HG03045 (cell line): ENCODE measurements around the gene CS.
"Not testable (repeated sequence)": the region's sequence is repeated elsewhere in the genome, so short reads cannot be mapped to it uniquely, and the experiment has no call there.

ENCODE experiments used
- ATAC-seq: cut with Tn5 transposase; IDR thresholded peaks from one replicate; pipeline ENCODE4 v1.9.1; 2021; ENCODE audit warnings: mild to moderate bottlenecking, moderate library complexity; ENCODE audit not compliant: unreplicated experiment

CS gene

GRCh38 chr12:56299853-56300643 is at the start of gene CS:
Gene CS, minus strand, starts transcription at chr12:56300330. Its CDS starts 129 bp downstream, at chr12:56300201.
- ATAC-seq = peak; percentile 95

DNA sequence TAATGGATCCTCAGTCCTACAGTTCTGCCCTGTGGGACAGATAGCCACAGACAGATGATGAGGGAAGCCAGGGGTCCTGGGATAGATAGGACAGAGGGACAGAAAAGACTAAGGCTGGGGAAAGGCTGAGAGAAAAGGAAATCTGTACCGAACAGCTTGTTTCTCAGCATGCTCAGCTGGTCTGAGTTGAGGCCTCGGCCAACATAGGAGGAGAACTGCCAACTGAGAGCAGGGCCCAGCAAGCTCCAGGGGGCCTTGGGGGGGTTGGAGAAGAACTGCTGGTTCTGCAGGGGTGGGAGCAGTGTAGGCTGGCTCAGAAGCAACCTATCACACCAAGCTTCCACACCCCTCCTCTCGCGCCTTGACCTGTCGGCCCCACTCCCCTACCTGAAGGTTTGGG is 48.6 kb upstream of the CS start:
- ATAC-seq = no peak

GRCh38 chr12:56347255-56347654 is 47.1 kb upstream of the CS start:
- ATAC-seq = not testable (repeated sequence)

DNA sequence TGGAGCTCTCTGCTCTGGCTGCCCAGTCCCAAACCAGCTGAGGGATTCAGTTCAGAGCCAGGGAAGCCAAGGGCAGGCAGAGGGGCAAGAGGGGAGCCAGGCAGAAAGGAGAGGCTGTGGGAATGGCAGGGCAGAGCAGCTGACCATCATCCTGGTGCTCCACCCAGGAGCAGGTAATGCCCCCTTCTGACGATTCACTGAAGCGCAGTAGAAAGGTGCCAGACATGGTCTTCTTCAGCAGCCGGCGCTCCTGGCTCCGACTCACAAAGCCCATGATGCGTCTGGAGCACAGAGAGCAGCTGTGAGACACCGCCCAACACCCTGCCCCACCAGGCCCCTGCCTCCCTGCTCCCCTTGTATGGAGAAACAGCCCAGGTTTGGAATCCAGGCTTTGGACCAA is 46.5 kb upstream of the CS start:
- ATAC-seq = no peak

GRCh38 chr12:56342290-56342689 is 42.2 kb upstream of the CS start:
- not testable (repeated sequence) for ATAC-seq

DNA sequence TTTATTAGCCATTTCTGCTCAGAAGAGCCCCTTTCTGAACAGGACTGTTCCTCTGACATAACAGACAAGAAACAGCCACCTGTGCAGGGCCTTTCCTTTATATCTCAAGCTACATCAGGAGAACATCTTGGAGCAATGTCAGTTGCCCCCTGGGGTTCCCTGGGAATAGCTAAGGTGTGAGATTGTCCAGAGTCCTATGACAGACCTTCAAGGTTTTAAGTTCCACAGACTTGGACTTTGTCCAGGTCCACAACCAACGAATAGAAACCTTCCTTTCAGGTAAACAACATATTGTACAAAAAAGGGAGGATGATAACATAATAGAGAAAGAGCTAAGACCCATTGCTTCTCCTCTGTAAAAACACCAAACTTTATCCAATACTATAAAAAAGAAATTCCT is 41.5 kb upstream of the CS start:
- ATAC-seq = no peak

DNA sequence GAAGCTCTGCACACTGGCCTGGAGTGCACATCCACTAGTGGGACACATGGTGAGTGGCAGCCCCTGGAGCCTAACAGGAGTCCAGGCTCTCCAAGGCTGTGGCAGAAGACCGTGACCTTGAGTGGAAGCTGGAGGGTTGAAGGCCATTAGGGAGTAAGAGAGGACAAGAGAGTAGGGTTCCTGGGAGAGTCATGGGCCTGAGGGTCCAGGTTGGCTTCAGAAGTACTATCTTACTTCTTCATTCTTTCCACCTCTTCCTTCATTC is 39.0 kb upstream of the CS start:
- no peak for ATAC-seq

- ATAC-seq = no peak
Observed at GRCh38 chr12:56338308-56339157, 38.4 kb upstream of the CS start, which contains the start of gene IL23A. Gene IL23A, plus strand, starts transcription at chr12:56338884. Its CDS starts 161 bp downstream, at chr12:56339045.

DNA sequence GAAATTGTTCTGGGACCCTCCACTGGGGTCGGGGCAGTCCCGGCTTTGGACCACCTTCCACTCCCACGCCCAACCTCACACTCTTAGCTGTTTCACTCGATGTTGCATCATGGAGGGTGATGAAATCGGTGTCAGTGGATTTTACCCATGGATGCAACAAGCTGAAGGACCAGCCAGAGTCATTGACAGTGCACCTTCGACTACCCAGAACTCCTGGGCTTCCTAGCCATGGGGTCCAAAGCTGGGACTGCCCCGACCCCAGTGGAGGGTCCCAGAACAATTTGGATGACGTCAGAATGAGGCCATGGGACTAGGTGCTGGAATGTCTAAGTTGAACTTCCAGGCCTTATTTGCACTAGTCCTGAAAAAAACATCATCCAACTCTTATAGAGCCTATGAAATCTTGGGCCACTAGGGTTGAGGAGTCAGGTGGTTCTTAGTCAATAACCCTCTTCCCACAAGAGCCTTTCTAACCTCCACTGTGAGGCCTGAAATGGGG is 37.7 kb upstream of the CS start:
- ATAC-seq = no peak

- ATAC-seq = no peak
Observed at GRCh38 chr12:56336361-56337167, 36.4 kb upstream of the CS start.

GRCh38 chr12:56335527-56335926 is 35.4 kb upstream of the CS start:
- ATAC-seq = not testable (repeated sequence)

GRCh38 chr12:56334490-56334793 is 34.3 kb upstream of the CS start:
- no peak for ATAC-seq

DNA sequence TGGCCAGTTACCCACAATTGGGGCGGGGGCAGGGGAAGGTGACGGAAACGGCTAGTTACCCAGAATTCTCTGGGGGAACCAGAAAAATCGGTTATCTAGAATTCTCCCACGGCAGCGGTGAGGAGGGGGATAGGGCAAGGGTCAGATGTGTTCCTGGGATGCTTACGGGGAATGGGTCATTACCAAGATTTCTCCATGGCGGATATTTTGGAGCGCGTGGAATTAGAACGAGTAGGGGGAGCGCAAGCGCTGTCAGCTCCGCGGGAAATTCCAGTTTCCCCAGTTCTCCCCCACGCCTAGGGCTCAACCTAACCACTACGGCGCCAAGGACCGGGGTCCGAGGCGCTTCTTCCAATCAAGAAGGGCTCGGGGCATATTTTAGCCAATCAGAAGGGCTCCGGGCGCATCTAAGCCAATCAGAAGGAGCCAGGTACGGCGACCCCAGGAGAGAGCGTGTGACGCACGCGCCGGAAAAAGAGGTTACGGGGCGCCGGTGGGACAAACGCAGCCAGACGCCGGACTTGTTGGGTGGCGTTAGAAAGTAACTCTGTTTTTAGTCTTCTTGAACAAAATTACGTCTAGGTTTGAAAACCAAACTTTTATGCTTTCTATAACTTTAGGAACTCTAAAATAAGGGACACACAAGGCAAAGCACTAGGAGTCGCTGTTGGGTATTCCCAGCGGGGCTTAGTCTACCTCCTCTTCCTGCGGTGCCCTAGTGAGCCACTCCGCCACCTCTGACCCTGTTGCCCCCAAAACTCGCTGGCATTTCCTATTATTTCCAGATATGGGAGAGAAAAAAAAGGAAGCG is 33.8 kb upstream of the CS start, which contains the start of gene PAN2:
TSS of gene PAN2 (minus strand) at position 322 of the 811 bp plus-strand sequence. CDS start 906 bp downstream, outside the sequence.
- peak; percentile 94 for ATAC-seq

DNA sequence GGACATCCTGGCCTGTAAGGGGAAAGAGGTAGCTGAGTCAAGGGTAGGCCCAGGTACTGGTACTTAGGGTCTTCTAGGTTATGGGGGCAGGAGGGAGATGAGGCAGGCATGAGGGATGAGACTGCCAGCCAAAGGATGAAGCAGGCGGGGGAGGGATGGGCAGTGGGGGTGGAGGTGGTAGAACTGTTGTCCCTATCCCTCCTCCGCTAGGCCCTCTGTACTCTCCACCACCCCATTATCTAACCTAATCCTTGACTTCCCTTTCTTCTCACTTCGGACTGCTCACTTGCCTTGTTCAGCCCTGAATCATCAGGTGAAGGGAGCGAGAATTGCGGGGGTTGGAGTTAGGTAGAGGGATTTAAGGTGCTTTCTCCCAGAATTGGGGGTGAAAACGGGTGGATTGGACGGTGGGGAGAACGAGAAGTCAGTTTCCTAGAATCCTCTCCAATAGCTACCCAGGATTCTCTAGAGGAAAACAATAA is 33.1 kb upstream of the CS start:
- no peak for ATAC-seq

DNA sequence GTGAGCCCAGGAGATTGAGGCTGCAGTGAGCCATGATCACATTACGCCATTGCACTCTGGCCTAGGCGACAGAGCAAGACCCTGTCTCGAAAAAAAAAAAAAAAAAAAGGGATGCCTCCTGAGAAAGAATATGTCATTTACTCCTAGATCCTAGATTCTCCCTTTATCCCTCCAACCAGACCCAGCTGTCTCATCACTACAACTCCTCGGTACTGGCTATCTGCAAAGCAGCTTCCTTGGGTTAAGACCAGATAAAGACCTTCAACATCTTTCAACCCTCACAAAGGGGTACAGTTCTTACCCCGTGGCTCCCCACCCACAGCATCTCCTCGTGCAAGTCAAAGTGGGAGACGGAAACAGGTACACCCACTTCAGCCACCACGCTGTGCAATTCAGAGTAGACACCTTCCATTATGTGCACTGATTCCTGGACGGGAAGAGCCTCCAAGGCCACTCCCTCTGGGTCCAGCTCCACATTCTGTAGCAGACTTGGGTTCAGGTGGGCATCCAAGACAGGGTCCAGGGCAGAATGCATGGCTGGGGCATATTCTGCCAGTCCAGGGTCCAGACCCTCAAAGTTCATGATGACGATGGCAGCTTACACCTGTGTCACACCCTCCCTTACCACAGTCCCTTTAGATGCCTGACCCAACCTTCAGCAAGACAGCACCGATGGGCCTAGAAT is 32.5 kb upstream of the CS start:
- ATAC-seq = no peak

- ATAC-seq = no peak
Observed at GRCh38 chr12:56330936-56331490, 30.9 kb upstream of the CS start.

DNA sequence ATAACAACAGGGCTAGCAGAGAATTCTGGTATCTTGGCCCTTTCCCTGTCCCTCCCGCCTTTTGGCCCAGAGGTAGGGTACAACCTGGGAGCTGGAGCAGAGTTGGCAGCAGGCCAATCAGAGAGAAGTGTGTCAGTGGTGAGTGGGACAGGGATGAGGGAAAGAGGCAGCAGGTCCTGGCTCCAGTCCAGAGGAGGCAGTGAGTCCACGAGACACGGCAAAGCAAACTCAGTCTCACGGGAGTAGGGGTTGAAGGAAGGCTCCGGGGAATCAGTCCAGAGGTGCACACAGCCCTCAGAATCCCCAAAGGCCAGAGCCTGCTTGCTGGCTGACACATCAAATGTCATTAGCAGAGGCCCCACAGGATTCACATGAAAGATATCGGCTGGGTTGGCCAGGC is 26.4 kb upstream of the CS start:
- no peak for ATAC-seq

- ATAC-seq = no peak
Observed at GRCh38 chr12:56326126-56326525, 26.0 kb upstream of the CS start.

DNA sequence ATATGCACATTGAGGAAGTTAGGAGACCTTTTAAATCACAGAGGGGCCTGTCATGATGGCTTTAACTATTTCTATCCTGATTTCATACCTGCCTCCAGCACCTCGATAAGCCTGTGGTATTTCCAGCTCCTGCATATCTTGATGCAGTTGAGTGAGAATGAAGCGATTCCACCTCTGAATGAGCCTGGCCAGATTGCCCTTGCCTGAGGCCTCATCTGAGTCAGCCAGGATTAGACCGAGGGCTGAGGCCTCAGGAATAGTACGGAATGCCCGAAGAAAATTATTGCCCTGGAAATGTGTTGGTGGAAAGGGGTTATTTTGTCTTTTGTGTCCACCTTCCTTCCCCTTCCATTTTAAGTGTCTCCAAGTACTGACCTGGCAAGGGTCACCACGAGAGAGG is 24.1 kb upstream of the CS start:
- no peak for ATAC-seq
